GM21526 (cell line): ENCODE data around the gene OGFR.

Experiments used
- ATAC-seq: cut with Tn5 transposase; IDR thresholded peaks from one replicate; pipeline ENCODE4 v1.9.1; 2021; ENCODE audit warnings: moderate library complexity; ENCODE audit not compliant: unreplicated experiment, low FRiP score

OGFR gene

GRCh38 chr20:62812181-62812906 is 7.7 kb downstream of the OGFR start:
- no peak for ATAC-seq

- ATAC-seq = no peak
Measured at GRCh38 chr20:62812907-62813200, 8.2 kb downstream of the OGFR start.

- ATAC-seq = no peak
Measured at GRCh38 chr20:62813588-62813987, 9.0 kb downstream of the OGFR start.

GRCh38 chr20:62814060-62814708 is 9.5 kb downstream of the OGFR start:
- ATAC-seq = no peak

- ATAC-seq = no peak
Measured at GRCh38 chr20:62814709-62815065, 10.1 kb downstream of the OGFR start.

- ATAC-seq = no peak
Measured at GRCh38 chr20:62815066-62815991, 10.7 kb downstream of the OGFR start.

- ATAC-seq = no peak
Measured at GRCh38 chr20:62816031-62816883, 11.6 kb downstream of the OGFR start.

- no peak for ATAC-seq
Measured at GRCh38 chr20:62816884-62817873, 12.5 kb downstream of the OGFR start, which contains the start of gene COL9A3. TSS of gene COL9A3 (plus strand) at chr20:62817050. CDS start at chr20:62817065, 15 bp downstream.

GRCh38 chr20:62817975-62818591 is 13.4 kb downstream of the OGFR start:
- ATAC-seq = no peak

- ATAC-seq = no peak
Measured at GRCh38 chr20:62818592-62819493, 14.2 kb downstream of the OGFR start.

GRCh38 chr20:62819494-62820174 is 15.0 kb downstream of the OGFR start:
- no peak for ATAC-seq

- ATAC-seq = no peak
Measured at GRCh38 chr20:62820208-62820961, 15.8 kb downstream of the OGFR start.

GRCh38 chr20:62820962-62821725 is 16.5 kb downstream of the OGFR start:
- ATAC-seq = no peak

GRCh38 chr20:62821726-62822210 is 17.1 kb downstream of the OGFR start:
- no peak for ATAC-seq

GRCh38 chr20:62822239-62822787 is 17.7 kb downstream of the OGFR start:
- ATAC-seq = no peak
